Muscle of arm (tissue), 12 donors: ENCODE results near the gene C21orf91. TPM values are rescaled to one million over a fixed set of nuclear protein-coding genes. Genes with fewer than 3 reads are reported as not detected.

Source experiments
- DNase-seq: peaks from one replicate; pipeline ENCODE4 v3.0.0-alpha.2; 2013
- polyA plus RNA-seq, 12 donors: library from polyadenylated mRNA; unstranded; fragments of 120-200 nt; gene quantifications; one replicate each; pipeline ENCODE4 v1.2.1, GENCODE V29; 2013; ENCODE audit not compliant: insufficient read length in 12 of 12

C21orf91 gene
- polyA plus RNA-seq, 12 donors, result 19.2 to 30.8 (median 20.0) TPM; not detected in 1

DNA sequence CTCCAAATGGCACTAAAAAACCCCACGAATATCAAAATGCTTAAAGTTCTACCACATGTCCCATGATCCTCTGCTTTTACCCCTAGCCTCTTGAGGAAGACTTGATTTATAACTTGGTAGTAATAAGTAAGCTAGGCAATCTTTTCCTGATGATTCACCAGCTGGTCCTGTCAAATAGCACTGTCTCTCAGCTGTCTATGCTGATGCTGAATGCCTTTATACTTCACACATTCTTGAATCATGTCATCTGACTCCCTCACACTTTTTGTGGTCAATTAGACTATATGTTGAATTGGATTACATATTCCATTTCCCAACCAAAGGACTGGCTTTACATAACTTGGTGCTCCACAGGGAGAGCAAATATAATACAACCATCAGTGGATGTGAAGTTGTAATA, 16.6 kb downstream of the C21orf91 start:
- no peak for DNase-seq

DNA sequence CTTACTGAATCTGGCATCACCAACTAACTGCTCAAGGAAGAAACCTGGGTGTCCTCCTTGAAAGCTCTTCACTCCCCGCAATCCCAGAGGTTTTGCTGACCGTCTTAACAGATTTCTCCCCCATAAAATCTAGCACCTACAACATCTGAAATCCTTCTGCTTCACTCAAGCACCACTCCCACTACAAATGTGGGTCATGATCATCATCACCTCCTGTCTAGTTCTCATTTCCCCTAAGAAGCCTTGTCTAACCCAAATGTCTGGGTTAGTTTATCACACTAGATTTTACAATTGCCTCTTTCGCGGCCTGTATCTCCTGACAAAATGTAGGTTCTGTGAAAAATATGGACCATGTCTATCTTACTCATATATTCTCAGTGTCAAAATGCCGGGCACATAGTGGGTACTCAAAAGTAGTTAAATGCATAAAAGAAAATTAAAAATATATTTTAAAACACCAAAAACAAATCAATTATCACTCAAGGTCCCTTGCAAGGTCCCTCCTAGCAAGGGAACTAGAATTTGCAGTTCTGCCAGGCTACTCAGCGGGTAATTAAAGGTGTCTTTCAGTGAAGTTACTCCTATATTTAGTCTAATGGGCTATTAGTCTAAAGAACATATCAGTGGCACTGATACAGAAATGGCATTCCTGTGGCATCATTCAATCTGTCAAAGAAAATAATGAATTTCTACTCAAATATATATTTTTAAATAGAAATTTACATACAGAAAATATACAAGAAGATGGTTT, 19.6 kb downstream of the C21orf91 start:
- no peak for DNase-seq

DNA sequence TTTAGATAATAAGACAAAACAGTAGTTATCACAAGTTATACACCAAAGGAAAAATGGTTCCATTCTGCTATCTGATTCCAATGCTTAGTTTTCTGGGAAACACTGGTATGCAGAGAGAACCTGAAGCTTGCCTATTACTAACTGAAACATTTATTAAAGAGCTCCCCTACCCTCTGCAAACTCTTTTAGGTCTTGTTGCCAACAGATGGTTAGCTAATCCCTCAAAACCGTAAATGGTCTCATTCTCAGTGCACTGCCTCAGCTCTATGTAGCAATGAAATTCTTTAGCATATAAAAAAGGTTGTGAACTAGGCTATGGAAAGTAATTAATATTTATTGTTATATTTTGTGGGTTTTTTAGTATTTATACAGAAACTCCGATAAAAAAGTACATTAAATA, 20.4 kb downstream of the C21orf91 start:
- DNase-seq, result no peak

DNA sequence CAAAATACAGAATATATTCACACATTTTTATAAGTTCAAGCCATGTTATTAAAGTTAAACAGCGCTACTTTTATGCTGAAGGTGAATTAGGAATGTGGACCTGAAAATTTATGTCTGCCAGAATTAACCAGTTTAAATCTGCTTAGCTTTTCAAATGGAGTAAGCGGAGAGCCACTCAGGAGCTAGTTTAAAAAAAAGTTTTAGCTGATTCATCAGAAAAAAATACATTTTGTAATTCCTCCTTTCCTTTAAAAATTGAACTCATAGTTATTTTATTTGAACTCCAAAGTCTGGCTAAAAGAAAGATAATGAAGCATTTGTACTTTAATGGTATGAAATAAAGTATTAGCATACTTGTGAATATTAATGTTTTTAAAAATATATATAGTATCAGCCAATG, 21.2 kb downstream of the C21orf91 start:
- no peak for DNase-seq

DNA sequence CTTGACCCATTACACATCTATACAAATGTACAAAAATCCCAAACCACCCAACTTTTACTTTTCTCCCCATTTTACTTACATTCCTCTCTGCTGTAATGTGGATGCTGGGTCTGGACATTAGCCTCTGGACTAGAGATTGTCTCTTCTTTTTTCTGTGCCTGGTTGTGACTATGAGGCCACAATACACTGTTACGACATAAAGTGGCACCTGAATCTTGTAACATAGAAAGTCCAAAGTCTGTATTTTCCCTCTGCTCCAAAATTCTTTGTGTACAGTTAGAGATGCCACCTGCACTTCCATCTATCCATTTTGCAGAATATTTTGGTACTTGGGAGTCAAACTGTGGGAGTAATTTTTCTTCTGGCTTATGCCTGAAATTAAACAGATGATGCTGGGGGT, 22.7 kb downstream of the C21orf91 start:
- no peak for DNase-seq

DNA sequence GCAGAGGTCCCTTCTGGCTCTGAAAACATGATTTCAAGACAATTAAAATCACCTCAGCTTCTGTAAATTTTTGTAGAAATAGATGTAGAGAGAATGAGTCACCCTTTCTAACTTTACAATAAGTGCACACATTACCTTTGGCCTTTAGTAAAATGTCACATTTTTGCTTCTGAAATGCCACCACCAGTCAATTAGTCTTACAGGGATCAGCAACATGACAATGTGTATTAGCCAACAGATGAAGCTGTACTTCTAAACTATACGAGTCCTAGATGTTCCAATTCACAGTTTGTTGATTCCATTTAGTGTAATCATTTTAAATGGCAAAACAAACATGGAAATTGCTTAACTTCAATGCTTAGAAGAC, 23.1 kb downstream of the C21orf91 start:
- DNase-seq, result no peak

DNA sequence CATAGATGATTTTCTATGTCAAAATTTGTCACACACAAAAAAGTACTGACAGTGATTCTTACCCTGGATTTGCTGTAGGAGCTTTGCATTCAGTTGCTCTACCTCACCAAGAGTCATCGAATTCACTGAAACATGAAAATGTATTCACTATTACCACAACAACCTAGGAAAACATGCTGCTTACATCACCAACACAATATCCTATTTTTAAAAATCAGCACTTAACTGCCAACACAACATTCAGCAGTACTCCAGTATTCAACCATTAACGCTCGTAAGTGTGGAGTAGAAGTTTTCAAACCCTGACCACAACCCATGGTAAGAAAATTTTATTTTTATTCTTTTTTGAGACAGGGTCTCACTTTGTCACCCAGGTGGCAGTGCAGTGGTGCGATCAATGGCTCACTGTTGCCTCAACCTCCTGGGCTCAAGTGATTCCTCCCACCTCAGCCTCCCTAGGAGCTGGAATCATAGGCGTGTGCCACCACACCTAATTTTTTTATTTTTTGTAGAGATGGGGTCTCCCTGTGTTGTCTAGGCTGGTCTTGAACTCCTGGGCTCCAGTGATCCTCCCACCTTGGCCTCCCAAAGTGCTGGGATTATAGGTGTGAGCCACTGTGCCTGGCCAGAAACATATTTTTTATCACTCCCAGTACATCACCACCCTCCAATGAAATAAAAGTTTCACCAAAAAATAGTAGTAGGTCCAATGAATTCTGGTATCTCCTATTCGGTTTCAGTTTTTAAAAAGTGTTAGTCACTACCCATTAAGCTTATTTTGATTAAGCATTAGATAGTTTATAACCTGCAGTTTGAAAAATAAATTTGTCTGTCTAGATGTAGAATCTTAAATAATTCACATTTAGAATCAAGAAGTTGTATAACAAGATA, 23.8 kb downstream of the C21orf91 start:
- no peak for DNase-seq

- DNase-seq, result no peak
Observed at GRCh38 chr21:17794518-17795145, 24.5 kb downstream of the C21orf91 start.

GRCh38 chr21:17793246-17794123, 25.7 kb downstream of the C21orf91 start:
- DNase-seq, result no peak

DNA sequence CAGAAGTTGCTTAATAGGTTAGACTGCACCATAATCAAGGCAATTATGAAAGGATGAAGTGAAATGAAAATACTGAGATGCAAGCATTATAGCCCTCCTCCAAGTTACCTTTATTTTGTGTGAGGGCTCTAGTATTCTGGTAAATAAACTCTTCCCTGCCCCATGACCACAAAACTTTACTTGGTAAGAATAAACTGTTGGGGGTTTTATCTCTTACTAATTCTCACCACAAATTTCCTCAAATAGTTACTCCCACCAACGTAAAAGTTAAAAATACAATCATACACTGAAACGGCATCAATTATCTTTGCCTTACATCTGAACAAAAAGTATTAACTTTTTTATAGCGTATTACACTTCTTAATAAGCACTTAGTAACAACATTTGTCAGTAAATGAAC, 29.5 kb downstream of the C21orf91 start:
- DNase-seq, result no peak

GRCh38 chr21:17789069-17789468, 30.1 kb downstream of the C21orf91 start:
- DNase-seq, result no peak

DNA sequence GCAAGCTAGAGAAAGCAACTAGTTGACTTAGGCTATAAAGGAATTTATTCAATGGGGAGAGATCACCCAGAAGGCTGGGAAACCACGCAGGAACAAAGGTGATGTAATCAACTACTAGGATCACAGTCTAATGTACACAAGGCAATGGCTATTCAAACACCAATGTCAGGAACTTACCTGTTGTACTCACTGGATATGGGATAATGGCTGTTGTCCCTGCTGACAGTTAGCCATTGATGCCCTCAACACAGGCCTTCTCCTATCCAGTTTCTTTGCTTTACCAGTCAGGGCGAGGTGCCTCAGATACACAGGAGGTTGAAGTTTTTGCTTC, 32.3 kb downstream of the C21orf91 start:
- DNase-seq, result no peak

GRCh38 chr21:17786071-17786850, 32.9 kb downstream of the C21orf91 start:
- DNase-seq, result no peak

DNA sequence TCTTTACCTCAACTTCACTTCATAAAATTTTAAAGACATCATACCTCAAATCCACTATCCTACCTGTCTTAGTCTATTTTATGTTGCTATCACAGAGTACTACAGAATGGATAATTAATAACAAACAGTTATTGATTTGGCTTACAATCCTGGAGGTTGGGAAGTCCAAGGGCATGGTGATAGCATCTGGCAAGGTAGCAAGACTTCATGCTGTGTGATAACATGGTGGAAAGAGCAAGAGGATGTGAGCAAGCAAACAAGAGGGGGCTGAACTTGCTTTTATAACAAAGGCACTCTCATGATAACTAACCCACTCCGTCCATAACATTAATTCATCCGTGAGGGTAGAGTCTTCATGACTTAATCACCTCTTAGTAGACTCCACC, 33.8 kb downstream of the C21orf91 start:
- no peak for DNase-seq

GRCh38 chr21:17784604-17785402, 34.4 kb downstream of the C21orf91 start:
- no peak for DNase-seq

GRCh38 chr21:17784180-17784598, 35.0 kb downstream of the C21orf91 start:
- DNase-seq, result no peak

DNA sequence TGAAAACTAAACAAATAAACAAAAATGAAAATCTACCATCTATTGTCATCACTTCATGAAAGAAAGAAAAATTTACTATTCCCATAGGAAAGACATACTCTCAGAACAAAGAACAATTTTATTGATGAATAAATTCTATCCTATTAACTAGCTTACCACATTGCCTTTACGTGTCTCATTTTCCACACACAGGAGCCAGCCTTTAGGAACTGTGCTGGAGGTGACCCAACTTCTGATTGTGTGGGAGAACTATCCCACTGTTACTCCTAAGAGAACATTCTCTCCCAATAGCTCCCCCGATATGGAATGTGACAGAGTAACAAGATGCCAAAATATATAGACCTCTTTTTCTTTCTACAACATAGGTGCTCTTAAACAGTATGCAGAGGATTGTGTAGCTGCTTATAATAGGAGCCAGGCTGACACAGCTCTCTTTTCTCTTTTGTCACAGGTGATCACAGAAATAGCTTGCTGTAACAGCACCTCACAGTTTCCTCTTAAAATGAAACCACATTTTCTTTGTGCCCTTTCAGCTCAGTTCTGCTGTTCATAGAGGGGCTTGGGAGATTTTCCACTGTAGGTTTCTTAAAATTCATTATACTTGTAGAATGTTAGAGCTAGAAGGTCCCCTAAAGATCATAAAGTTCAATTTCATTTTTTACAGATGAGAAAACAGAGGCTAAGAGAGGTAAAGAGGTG, 35.5 kb downstream of the C21orf91 start:
- no peak for DNase-seq

DNA sequence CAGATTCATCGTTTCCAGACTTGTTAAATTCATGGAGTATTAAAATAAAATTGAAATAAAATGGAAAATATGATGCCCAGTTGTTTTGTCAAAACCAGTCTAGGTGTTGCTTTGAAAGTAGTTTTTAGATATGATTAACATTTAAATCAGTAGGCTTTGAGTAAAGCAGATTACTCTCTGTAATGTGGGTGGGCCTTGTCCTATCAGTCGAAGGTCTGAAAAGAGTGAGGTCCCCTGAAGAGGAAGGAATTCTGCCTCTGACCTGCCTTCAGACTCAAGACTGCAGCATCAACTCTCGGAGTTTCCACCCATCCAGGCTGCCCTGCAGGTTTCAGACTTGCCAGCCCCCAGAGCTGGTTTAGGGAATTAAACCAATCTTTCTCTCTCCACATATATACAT, 36.2 kb downstream of the C21orf91 start:
- no peak for DNase-seq

GRCh38 chr21:17782051-17782450, 37.1 kb downstream of the C21orf91 start:
- DNase-seq, result no peak

GRCh38 chr21:17781524-17781923, 37.6 kb downstream of the C21orf91 start:
- no peak for DNase-seq
